ACC112 (cell line): ENCODE data around the gene TRIB2.

Source experiments
- H2AFZ ChIP-seq: fragments of 200-600 bp; sonication (generic); one replicate; pipeline ENCODE4 v1.6.0; 2017; ENCODE audit warnings: antibody characterized with exemption, low read length; ENCODE audit not compliant: unreplicated experiment
- H3K27ac ChIP-seq: fragments of 200-600 bp; sonication (generic); 2 replicates; pipeline ENCODE4 v1.5.1; 2014; ENCODE audit warnings: low read depth, mild to moderate bottlenecking, antibody characterized with exemption, low read length, moderate library complexity
- H3K27me3 ChIP-seq: fragments of 200-600 bp; sonication (generic); 2 replicates; pipeline ENCODE4 v1.6.1; 2014; ENCODE audit warnings: mild to moderate bottlenecking, antibody characterized with exemption, low read length, moderate library complexity, mixed read lengths; ENCODE audit not compliant: insufficient read depth
- H3K36me3 ChIP-seq: fragments of 200-600 bp; sonication (generic); 2 replicates; pipeline ENCODE4 v1.6.1; 2016; ENCODE audit warnings: mild to moderate bottlenecking, antibody characterized with exemption, low read length, moderate library complexity, mixed read lengths; ENCODE audit not compliant: insufficient read depth
- H3K4me1 ChIP-seq: fragments of 200-600 bp; sonication (generic); one replicate; pipeline ENCODE4 v1.6.1; 2016; ENCODE audit warnings: low read length, mixed read lengths; ENCODE audit not compliant: insufficient read depth, unreplicated experiment, control insufficient read depth
- H3K4me3 ChIP-seq: fragments of 200-600 bp; sonication (generic); 2 replicates; pipeline ENCODE4 v1.5.1; 2014; ENCODE audit warnings: mild to moderate bottlenecking, low read depth, low read length
- H3K79me2 ChIP-seq: fragments of 200-600 bp; sonication (generic); one replicate; pipeline ENCODE4 v1.6.0; 2016; ENCODE audit warnings: low read length; ENCODE audit not compliant: control insufficient read depth, unreplicated experiment, insufficient read depth

TRIB2 gene

GRCh38 chr2:12778811-12779579 is 62.3 kb downstream of the TRIB2 start:
- Histone ChIP-seq H3K79me2 (no peaks in the 10 kb centered on the region), H2AFZ (no peak overlapping the region), H3K27me3 (no peaks in the 10 kb centered on the region), H3K27ac (no peak overlapping the region), H3K4me3 (no peak overlapping the region), H3K36me3 (no peaks in the 10 kb centered on the region), H3K4me1 (no peaks in the 10 kb centered on the region)

- no peaks in the 10 kb centered on the region for H3K4me1 ChIP-seq
- H3K4me3 ChIP-seq: no peak overlapping the region
- no peaks in the 10 kb centered on the region for H3K36me3 ChIP-seq
- H3K27ac ChIP-seq: no peak overlapping the region
- no peak overlapping the region for H2AFZ ChIP-seq
- H3K27me3 ChIP-seq: no peaks in the 10 kb centered on the region
- no peaks in the 10 kb centered on the region for H3K79me2 ChIP-seq
Measured at GRCh38 chr2:12781329-12781728, 64.6 kb downstream of the TRIB2 start.

- peak overlapping the region; percentile 96 for H3K27ac ChIP-seq
- no peaks in the 10 kb centered on the region for H3K79me2 ChIP-seq
- H3K36me3 ChIP-seq: no peaks in the 10 kb centered on the region
- H3K27me3 ChIP-seq: no peaks in the 10 kb centered on the region
- peaks cover 22% of the 10 kb centered on the region for H3K4me1 ChIP-seq
- peak overlapping the region; percentile 58 for H3K4me3 ChIP-seq
- H2AFZ ChIP-seq: peak overlapping the region; percentile 80
Measured at GRCh38 chr2:12787891-12788801, 71.4 kb downstream of the TRIB2 start.

GRCh38 chr2:12791906-12792305 is 75.2 kb downstream of the TRIB2 start:
- H3K27me3 ChIP-seq: no peaks in the 10 kb centered on the region
- no peak overlapping the region for H3K27ac ChIP-seq
- no peak overlapping the region for H2AFZ ChIP-seq
- H3K79me2 ChIP-seq: no peaks in the 10 kb centered on the region
- H3K4me3 ChIP-seq: no peak overlapping the region
- no peaks in the 10 kb centered on the region for H3K36me3 ChIP-seq
- H3K4me1 ChIP-seq: peaks cover 22% of the 10 kb centered on the region
